Islet precursor cell (in vitro differentiated cells): Measurements from ENCODE around the gene SYK.

Source experiments
- DNase-seq: peaks from one replicate; pipeline ENCODE4 v3.0.0-alpha.2; 2018

The SYK gene

DNA sequence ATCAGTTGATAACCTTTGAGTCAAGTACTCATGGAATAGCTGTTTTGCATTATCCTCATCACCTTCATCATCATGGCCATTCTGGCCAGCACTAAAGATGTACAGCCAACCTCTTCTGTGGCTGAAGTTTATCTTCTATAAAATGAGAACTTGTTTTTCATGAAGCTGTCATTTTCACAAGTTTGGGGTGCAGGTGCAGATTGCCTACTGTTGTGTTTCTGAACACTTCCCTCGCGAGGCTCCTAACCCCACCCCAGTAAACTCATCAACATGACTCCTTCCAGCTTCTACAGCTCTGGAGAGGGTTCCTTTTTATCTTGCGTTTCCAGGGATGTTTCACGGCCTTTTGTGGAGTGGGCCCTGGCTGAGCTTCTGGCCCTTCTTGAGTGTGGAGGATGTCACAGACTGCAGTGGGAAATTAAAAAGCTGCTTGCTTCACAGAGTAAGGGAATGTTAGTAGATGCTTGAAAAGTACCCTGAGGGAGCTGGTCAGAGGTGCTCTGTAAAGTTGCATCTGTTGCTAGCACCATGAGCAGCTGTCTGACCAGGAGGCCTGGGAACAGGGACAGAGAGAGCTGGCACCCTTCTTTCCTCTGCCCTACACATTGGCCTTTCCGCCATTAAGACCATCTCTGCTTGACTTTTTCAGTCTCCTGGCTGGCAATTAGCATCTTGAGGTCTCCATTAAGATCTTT is 24.9 kb downstream of the SYK start:
- DNase-seq, result no peak

DNA sequence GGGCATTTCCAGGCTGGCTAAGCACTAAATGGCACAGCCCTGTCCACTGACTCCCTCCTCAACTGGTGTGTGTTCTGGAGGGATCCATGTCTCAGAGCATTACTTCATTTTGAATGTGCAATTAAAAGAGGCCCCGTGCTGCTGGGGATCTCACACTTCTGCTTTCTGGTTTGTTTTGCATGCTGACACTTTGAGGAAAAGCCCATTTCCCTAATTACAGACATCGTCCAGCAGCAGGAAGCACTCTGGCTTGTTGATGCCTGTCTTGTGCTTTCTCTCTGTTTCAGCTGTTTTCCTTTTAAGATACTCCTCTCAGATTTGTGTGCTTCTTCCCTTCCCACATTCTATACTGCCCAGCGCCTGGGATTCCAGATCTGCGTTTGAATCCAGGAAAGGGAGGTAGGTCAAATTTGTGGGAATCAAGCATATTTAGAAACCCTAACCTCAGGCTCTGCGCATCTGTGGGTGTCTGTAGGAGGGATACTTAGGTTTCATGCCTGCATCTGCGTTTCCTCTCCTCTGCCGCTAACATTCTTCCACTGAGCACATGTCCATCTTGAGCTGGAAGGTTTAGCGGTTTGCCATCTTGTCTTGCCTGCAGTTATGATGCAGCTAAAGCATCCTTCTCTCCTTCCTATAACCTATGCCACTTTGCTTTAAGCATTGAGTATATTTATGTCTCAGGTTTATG is 25.7 kb downstream of the SYK start:
- no peak for DNase-seq

GRCh38 chr9:90830051-90830450 is 28.4 kb downstream of the SYK start:
- DNase-seq, result peak; percentile 39

GRCh38 chr9:90830977-90831376 is 29.4 kb downstream of the SYK start:
- no peak for DNase-seq

DNA sequence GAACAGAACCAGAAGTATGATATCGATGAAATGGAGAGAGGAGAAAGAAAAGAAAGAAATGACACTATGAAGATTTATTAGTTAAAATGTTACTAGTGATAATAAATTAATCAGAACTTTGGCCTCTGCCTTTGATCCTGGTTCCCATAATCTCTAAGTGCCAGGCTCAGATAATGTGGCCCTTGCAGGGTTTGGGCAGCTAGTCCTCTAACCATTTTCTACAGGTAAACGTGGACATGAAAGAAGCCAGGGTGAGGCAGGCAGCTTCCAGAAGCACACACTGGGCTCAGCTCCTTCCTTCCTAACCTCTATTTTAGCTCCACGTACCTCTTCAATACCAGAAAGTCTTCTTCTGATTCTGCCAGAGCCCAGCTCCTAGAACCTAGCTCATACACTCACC is 30.6 kb downstream of the SYK start:
- peak; percentile 7 for DNase-seq

DNA sequence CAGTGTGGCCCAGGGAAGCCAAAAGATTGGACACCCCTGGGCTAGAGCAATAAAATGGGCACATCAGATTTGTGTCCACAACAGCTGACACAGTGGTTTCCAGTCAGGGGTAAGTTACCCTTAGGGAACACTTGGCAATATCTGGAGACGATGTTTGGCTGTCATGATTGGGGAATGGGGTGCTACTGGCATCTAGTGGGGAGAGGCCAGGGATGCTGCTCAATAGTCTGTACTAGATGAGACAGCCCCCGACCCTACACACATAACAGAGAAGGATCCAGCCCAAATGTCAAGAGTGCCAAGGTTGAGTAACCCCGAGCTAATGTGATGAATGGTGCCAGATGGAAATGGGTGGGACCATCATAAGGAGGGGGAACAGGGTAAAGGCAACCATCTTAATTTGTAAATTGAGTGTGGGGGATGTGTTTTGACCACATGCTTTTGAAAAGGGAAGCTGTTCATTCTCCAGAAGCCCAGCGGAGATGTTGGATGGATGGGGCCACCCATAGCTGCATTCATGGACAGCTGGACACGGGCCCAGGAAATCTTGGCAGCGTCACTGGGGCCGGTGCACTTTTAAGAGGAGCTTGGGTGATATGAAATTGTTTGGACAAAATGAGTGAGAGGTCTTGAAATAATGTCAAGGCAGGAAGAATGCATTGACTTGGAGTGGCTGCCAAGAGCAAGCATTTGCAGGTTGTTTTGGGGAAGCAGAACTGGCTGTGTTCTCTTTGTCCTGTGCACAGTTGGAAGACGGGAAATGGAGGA is 33.4 kb downstream of the SYK start:
- DNase-seq, result peak; percentile 9

DNA sequence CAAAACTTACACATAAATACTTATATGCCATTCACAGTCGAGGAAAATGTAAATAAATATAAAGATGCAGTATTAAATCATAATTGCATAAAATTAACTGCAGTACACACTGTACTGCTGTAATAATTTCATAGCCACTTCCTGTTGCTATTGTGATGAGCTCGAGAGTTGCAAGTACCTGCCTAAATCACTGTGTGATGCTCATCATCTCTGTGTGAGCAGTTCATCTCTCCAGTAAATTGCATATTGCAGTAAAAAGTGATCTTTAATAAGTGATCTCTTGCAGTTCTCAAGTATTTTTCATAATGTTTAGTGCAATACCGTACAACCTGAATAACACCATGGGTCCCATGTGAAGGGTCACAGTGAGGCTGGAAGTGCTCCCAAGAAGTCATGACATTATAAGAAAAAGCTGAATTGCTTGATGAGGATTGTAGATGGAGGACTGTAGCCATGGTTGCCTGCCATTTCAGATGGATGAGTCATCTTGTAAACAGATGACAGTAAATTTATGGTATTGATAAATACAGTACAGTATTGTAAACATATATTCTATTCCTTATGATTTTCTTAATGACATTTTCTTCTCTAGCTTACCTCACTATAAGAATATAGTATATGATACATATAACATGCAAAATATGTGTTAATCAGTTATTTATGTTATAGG is 34.9 kb downstream of the SYK start:
- no peak for DNase-seq

GRCh38 chr9:90838098-90838497 is 36.5 kb downstream of the SYK start:
- no peak for DNase-seq

- DNase-seq, result peak; percentile 22
Measured at GRCh38 chr9:90838581-90839154, 37.0 kb downstream of the SYK start.

GRCh38 chr9:90839183-90839728 is 37.6 kb downstream of the SYK start:
- DNase-seq, result peak; percentile 31

- DNase-seq, result peak; percentile 12
Measured at GRCh38 chr9:90840696-90841095, 39.1 kb downstream of the SYK start.

- DNase-seq, result peak; percentile 8
Measured at GRCh38 chr9:90841213-90841612, 39.6 kb downstream of the SYK start.

DNA sequence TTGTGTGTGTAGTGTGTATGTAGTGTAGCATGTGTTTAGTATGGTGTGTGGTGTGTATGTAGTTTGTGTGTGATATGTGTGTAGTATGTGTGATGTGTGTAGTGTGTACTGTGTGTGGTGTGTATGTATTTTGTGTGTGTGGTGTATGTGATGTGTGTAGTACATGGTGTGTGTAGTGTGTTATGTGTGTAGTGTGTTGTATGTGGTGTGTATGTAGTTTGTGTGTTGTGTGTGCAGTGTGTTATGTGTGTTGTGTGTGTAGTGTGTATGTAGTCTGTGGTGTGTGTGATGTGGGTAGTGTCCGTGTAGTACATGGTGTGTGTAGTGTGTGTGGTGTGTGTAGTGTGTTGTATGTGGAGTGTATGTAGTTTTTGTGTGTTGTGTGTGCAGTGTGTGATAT is 40.0 kb downstream of the SYK start:
- DNase-seq, result no peak

DNA sequence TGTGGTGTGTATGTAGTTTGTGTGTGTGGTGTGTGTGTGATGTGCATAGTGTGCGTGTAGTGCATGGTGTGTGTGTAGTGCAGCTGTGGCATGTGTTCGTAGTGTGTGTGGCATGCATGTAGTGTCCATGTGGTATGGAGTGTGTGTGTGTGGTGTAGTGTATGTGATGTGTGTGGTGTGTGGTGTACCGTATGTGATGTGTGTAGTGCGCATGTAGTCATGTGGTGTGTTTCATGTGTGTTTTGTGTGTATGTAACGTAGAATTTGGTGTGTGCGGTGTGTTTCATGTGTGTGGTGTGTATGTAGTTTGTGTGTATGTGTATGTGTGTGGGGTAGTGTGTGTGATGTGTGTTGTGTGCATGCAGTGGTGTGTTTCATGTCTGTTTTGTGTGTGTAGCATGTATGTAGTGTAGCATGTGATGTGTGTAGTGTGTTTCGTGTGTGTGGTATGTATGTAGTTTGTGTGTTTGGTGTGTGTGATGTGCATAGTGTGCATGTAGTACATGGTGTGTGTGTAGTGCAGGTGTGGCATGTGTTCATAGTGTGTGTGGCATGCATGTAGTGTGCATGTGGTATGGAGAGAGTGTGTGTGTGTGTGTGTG is 40.7 kb downstream of the SYK start:
- DNase-seq, result no peak

GRCh38 chr9:90842996-90843395 is 41.4 kb downstream of the SYK start:
- peak; percentile 38 for DNase-seq

DNA sequence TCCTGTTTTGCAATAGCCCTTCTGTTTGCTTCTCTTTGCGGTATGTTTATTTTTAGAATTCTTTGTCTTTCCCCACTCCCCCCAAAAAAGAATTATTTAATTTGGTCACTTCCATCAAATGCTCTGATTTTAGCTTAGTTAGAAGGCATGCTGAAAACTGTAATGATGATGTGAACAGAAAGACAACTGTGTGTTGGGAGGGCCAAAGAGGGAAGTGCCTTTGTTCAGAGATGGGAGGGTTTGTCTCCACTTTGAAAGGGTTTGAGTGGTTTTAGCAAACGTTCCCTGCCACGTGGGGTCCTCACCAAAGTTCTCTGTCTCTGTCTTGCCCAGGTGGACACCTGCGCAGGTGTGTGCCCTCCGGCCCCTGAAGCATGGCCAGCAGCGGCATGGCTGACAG is 41.9 kb downstream of the SYK start:
- no peak for DNase-seq

DNA sequence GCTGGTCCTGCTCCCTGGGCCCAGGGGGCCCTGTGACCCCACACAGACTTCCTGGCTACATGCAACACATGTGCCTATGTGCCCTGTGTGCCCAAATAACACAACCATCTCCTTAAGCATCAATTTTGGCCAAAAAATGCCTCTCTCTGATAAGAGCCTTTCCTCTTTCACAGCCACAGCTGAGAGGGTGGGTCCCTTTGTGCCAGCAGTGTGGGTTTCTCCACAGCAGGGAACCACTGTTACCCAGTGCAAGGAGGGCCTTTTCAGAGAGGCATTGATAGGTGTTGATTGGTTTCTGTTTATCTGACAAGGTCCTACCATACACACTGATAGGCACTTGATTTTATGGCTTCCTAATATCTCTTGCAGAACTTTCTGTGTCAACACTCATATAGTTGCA is 42.7 kb downstream of the SYK start:
- DNase-seq, result peak; percentile 28

- DNase-seq, result peak; percentile 26
Measured at GRCh38 chr9:90846770-90847419, 45.3 kb downstream of the SYK start.

GRCh38 chr9:90847971-90848370 is 46.4 kb downstream of the SYK start:
- DNase-seq, result peak; percentile 32

- peak; percentile 30 for DNase-seq
Measured at GRCh38 chr9:90848866-90849265, 47.2 kb downstream of the SYK start.

- DNase-seq, result peak; percentile 43
Measured at GRCh38 chr9:90851444-90851843, 49.8 kb downstream of the SYK start.

DNA sequence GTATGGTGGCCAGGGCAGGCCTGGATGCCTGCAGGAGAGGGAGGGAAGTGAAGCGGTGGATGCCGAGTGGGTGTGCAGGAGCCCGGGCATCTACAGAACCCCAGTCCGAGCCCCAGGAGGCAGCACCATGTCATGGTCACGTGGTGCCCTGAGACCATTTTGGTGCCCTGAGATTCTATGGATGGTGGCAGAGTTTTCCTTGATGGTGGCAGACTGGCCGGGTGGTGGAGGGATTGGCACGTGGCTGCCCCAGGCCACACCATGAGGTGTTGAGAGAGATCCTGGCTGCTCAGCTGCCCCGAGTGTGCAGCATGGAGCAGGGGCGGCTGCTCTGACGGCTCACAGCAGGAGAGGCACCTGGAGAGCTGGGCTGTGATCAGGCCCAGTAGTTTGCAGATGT is 52.3 kb downstream of the SYK start:
- DNase-seq, result peak; percentile 37
